NCI-H2029 (cell line): ENCODE data around the gene NEK6.
"Not testable (repeated sequence)": the region's sequence is repeated elsewhere in the genome, so short reads cannot be mapped to it uniquely, and the experiment has no call there.

Experiments
- DNase-seq: peaks from one replicate; lab custom pipeline; 2025; lab: John Stamatoyannopoulos, UW

The NEK6 gene

DNA sequence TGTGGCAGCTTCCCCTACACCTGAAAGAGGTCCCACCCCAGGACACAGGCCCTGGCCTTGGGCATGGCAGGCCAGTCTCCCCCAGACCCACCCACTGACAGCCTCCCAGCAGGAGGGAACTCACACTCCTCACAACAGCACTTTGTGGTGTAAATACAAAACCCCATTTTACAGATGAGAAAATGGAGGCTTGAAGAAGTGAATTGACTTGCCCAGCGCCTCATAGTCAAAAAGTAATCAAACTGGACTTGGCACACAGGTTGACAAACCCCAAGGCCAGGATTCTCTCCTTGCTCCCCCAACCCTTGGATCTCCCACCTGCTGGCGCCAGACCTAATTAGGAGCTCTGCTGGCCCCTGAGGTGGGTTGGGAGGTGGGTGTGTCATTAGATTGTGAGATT is 29.2 kb upstream of the NEK6 start:
- no peak for DNase-seq

DNA sequence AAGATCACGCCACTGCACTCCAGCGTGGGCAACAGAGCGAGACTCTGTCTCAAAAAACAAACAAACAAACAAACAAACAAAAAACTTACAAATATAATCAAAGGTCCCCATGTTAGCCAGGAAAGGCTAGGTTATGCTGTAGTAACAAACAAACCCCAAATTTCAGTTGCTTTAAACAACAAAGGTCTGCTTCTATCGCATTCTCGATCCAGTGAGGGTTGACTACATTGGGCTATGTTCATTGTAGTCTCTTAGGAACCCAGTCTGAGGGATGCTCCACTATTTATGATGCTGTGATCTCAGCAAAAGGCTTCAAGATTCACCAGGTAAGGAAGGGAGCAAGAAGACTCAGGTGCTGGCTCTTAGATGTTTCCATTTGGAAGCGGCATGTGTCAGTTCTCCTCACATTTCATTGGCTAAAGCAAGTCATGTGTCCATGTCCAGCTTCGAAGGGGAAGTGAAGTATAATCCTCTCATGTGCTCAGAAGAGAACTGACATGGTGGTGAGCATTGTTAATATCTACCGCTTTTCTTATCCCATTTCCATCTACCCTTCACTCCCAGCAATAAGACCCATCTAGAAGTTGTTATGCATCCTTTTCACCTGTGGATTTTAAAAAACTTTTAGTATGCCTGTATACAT is 26.5 kb upstream of the NEK6 start:
- no peak for DNase-seq

DNA sequence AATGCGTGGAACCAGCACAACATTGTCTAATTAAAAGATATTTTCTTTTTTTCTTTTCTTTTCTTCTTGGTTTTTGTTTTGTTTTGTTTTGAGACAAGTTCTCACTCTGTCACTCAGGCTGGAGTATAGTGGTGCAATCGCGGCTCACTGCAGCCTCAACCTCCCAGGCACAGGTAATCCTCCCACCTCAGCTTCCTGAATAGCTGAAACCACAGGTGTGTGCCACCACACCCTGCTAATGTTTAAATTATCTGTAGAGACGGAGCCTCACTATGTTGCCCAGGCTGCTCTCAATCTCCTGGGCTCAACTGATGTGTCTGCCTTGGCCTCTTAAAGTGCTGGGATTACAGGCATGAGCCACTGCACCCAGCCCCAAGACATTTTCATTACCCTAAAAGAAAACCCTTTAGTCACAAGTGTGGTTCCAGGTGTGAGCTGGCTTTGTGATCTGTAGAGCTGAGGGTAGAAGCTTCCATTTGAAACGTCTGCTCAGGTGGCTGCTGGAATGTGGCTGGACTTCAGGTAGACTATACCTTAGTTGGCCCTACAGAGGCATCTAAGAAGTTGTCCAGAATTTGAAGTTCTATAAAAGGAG is 19.1 kb upstream of the NEK6 start:
- no peak for DNase-seq

DNA sequence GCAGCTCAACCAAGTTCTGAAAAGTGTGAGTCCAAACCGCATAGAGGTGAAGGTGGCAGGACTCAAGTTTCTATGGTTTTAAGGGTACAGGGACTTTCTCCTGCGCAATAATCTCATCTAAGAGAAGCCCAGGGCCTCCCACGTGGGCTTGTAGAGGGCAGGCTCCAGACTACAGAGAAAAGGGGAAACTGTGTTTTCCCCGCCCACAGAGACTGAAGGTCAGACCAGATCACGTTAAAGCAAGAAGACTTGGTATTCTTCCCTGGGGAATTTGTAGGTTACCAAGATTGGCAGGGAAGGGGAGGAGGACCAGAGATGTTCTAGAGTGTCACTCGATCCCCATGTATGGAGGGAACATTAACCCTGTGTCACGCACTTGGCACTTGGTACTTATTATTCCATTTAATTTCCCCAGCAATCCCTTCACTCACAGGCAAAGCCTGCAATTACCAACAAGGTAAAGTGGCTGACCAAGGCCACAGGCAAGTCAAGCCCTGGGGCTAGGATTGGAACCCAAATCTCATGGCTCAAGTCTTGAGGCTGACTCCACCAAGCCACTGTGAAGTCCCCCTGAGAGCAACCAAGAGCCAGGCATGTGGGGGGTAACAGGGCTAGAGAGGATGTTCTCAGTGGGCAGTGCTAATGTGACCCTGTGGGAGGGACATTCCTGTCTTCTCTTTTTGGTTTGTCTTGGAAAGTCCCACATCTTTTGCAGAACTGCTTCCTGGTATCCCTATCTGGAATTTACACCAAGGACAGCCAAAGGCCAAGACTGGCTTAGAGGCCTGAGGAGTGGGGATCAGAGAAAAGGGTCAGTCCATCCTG is 18.3 kb upstream of the NEK6 start:
- no peak for DNase-seq

DNA sequence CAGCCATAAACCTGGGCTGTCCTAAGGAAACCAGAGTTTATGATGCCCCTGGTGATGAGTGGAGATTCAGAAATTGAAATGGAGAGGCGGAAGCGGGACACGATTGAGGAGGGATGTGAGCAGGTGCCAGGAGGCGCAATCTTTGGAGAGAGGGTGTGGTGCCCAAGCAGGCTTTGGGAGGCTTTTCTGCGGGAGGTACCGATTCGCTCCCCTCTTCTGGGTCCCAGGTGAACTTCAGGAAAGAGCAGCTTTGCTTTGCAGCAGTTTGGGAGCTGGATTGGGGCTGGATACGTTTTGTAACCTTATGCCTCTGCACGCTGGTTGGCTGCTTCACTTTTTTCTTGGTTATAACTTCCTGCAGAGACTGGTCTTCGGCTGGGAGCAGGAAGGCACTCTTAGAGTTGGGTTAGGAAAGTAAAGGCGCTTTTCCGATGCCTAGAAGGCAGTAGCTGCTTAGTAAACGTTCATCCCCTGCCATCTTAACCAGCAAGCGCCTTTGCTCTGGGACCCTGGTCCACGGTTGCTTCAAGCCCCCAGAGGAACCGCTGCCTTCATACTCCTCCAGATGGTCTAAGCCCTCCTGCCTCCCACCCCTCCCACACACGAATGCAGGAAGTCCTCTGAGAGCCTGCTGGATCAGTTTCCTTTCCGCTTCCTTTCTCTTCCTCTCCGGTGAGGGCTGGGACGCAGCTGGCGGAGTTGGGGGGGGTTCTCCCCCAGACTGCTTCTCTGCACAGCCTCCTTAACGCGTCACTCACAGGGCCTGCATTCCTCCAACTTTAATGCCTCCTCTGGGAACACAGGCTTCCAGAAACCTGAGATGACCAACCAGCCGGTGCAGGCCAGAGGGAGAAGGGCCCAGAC is 15.2 kb upstream of the NEK6 start:
- DNase-seq: no peak

DNA sequence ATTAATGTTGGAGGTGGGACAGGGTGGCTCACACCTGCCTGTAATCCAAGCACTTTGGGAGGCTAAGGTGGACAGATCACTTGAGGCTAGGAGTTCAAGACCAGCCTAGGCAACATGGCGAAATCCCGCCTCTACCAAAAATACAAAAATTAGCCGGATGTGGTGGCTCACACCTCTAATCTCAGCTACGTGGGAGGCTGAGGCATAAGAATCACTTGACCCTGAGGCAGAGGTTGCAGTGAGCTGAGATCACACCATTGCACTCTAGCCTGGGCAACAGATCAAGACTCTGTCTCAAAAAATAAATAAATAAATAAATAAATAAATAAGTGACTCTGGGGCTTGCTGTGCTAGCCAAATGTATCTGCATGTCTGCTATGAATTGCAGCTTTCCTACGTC is 10.4 kb upstream of the NEK6 start:
- not testable (repeated sequence) for DNase-seq

DNA sequence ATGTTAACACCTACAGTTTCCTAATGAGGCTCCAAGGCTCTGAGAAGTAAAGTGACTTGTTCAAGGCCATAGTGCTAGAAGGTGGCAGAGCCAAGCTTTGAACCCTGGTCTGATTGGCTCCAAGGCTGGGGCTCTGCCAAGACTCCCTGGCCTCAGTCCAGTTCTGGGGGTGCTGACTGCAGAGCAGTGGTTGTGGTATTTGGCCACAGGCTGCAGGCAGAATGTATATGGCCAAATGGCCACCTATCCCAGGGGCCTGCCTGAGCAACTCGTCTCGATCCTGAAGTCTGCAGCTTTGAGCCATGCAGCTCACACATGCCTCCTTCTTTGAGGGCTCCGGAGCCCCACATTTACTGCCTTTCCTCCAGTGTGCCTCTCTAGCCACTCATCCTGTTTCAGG is 9.7 kb upstream of the NEK6 start:
- no peak for DNase-seq

DNA sequence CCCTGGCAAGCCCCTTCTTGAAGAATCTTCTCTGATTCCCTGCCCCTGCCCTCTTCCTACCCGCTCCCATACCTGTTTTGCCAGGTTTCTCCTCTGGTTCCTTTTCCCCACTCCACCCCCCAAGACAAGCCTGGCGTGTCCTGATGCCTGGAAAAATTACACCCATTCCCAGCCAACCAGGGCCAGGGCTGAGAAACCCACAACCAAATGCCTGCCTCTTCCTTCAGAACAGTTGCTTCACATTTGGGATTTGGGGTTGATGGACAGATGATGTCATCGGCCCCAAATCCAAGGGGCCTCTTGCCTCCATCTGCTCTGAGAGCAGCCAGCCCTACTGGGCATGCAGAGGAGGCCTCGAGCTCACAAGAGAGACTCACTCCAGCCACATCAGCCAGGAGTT is 8.8 kb upstream of the NEK6 start:
- DNase-seq: no peak

DNA sequence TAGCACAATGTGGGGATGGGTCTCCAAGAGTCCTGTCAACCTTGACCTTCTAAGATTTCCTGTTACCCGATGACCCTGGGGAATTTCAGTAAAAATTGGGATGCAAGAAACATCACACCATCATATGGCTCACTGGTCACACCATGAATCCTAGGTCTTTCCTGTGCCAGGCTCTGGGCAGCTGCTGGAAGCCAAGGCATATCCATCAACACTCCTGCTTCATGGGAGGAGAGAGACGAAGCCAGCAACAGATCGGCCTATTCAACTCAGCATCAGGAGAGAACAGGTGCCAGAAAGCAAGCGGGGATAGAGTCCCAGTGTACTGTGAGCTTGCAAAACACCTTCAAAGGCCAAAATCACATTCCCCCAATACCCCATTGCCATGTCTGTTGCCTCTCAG is 6.5 kb upstream of the NEK6 start:
- no peak for DNase-seq

DNA sequence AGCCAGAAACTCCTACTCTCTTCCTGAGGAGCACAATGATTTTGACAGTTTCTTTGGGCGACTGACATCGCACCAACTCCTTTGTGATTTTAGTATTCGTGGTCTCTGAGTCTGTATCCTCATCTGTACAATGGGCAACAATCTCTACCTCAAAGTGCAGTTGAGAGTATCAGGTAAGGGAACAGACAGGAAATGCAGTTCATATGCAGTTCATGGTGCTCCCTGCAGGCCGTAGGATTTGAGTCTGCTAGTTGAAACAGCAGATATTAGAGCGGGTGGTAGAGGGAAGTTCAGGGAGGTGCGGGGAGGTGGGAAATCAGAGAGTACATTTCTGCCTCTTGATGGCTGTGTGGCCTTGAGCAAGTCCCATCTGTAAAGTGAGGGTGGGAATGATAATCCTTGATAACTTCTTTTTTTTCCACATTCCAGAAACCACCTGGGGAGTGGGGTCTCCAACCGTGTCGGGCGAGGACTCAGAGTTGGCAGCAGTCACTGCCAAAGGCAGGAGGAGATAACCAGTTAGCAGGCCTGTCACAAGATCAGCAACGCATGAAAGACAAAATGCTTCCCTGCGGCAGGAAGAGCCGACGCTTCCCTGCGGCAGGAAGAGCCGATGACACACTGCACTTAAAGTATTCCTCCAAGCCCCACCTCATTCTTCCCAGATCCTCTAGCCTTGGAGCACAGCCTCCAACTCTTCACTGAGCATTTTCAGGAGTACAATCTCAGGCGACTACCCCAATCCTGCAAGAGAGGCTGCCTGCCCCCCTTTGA is 6.0 kb upstream of the NEK6 start:
- no peak for DNase-seq

DNA sequence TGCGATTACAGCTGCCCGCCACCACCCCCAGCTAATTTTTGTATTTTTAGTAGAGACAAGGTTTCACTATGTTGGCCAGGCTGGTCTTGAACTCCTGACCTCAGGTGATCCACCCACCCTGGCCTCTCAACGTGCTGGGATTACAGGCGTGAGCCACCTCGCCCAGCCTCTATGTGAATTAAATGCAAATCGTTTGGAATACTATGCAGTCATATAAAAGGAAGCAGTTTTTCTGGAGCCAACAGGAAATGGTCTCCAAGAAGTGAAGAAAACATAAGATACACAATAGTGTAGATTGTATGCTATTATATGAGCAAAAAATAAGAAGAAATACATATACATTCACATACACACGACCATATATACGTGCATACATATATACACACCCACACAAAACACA is 4.9 kb upstream of the NEK6 start:
- not testable (repeated sequence) for DNase-seq

DNA sequence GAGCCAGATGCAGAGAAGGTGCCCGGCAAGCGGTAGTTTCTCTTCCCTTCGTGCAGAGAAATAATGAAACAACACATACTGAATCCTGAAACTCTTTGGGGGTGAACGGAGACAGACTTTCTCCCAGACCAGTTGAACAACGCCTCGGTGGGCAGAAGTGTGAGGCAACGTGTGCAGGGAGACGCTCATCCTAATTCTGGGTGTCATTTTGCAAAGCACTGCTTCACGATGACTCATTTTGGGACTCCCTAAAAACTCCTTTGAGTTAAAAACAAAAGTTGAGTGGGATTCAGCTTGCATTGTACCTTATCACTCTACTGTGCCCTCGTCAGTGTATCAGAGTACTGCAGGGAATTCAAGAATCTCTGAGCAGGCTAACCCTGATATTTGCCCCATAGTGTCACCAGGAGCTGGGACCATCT is 3.5 kb upstream of the NEK6 start:
- no peak for DNase-seq

DNA sequence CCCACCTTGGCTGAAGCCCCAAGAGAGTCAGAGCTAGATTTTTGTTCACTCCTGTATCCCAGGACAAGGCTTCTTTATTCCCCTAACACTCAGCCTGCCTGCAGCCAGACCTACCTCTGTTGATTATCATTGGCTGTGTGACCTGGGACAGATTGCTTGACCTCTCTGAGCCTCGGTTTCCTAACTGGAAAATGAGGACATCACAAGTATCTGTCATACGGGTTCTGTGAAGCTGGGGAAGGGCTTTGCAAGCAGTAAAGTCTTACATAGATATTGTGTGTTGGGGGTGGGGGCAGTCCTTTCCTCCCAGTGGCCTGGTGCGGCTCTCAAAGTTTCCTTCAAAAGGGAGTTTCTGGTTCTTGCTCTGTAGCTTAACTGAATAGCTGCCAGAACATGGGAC is 2.5 kb upstream of the NEK6 start:
- DNase-seq: no peak

DNA sequence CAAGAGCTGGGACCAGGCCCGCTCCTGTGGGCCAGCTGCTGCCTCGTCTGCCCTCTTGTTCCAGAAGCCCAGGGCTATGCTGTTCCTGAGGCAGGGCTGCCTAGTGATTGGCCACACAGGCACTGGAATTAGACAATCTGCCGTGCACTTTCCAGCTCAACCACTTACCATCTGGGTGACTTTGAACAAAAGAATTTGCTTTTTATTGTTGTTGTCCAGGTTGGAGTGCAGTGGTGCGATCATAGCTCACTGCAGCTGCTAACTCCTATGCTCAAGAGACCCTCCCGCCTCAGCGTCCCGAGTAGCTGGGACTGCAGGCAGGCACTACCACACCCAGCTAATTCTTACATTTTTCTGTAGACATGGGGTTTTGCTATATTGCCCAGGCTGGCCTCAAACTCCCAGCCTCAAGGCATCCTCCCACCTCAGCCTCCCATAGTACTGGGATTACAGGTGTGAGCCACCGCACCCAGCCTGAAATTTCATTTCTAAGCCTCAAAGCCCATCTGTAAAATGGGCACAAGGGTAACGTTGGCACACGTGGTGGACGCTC is 1.2 kb upstream of the NEK6 start:
- peak; percentile 68 for DNase-seq

DNA sequence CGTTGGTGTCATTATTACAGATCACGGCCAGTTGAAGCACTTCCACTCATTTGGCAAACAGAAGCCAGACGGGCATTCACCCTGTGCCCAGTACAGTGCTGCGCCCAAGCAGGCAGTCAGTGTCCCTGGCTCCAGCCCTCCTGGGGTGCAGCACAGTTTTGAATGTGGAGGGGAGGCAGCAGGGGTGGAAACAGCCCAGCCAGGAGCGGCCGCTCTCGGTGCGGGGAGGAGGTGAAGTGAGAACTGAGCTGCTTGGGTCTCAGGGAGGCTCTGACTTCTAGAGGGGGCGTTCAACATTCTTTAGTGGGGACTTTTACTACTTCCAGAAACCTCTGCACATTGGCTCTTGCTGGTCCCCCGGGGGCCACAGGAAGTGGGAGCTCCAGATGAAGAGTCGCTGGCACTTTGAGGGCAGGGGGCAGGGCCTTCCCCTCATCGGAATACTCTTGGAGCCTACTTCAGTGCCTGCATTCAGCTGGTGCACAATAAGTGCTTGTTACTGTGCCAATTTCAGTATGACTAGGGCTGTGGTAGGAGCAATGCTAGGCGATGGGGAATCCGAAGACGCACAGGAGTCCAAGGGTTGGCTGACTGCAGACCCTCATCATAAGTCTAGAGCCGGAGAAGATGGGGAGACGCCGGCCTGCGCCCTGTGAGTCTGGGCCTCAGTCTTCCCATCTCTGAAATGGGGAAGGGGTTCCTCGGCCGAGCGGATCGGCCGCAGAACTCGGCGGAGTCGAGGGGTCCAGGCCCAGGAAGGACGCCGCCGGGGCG is 492 bp upstream of the NEK6 start:
- no peak for DNase-seq

DNA sequence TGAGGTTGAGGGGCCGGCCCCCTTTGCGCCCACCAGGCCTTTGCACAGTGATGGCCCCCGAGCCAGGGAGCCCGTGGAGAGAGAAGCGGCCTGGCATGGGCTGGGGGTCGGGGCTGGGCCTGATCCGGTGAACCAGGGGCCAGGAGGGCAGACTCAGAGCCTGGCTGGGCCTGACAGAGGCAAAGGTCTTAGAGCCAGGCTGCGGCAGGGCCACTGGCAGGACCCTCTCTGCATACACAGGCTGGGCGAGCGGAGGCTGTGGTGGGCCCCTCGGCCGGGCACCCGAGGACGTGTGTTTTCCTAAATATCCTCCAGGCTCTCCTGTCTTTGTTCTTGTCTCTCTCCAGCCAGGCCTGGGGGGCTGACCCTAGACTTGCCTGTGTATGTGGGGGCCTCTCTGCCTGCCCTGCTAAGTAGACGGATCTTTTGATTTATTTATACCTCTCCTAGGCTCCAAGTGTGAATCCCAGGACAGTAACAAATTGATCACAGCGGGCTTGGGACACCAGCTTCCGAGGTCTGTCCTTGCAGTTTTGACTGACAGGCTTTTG is 933 bp downstream of the NEK6 start:
- DNase-seq: no peak

DNA sequence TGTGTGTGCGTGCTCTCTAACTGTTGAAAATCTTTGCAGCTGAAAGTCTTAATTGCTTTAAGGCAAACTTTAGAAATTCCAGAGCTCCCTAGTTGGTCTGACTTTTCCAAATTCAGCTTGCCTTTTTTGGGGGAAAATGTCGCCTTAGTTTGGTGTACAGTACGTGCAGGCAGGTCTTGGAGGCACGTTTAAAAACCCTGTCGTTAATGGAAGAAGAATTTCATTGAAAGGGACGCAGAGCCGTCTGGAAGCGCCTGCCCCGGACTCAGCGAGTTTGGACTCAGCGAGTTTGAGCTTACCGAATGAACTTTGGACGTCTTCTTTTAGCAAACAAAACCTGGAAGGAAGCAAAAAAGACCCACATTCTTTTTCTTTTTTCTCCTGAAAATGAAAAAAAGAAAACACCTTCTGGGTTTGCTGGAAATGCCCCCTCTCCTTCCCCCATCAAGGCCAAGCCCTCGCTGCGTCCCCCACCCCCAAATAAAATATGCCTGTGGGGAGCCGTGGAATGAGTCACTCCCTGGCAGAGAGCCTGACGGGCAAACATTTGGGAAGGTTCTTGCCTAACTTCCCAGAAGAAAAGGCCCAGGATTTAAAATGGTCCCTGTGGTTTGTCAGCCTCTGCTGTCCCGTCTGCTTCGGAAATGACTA is 1.5 kb downstream of the NEK6 start:
- DNase-seq: peak; percentile 58

DNA sequence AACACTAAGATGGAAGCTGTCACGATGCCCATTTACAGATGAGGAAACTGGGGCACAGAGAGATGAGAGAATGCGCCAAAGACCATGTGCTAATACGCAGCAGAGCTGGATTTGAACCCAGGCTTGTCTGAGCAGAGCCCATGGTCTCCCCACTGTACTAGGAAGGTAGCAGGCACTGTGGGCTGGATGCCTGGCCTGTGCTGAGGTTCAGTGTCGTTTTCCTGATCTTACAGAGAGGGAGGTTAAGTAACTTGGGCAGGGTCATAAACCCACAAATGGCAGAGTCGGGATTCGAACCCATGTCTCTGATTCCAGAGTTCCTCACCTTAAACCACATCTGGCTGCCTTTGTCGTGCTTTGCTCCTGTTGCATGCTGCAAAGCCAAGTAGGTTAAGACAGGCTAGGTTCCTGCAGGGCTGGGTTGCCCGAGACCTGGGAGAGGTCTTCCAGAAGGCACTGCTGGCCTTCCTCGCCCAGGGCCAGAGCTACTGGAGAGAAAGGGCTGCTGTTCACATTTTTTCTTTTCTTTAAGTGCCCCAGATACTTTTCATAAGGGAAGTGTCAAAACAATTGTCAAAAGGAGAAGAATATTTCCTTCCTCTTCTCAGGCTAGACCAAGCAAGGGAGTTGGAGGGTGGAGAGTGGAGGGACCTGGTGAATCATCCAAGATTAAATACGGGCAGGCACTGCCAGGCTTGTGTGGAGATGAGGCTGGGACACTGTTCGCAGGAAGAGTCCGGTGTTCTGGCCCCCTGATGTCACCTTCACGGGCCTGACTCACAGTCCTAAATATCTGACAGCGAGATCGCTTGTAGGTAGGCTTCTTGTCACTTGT is 3.2 kb downstream of the NEK6 start:
- no peak for DNase-seq
